ENCODE measurements around the gene ORC1.

GRCh38 chr1:52423055-52423454 lies 18.8 kb upstream of the ORC1 start:
- TF ChIP-seq CTCF (IDR thresholded peaks at IDR 0.05; ENCODE audit: low read length), result no peak
- no peak for TF ChIP-seq EZH2 (optimal IDR thresholded peaks at IDR 0.05; ENCODE audit: low read depth, low read length)

Measured in MM.1S (cell line).